Measurements from ENCODE around the gene ZNF345.

Gene ZNF345

DNA sequence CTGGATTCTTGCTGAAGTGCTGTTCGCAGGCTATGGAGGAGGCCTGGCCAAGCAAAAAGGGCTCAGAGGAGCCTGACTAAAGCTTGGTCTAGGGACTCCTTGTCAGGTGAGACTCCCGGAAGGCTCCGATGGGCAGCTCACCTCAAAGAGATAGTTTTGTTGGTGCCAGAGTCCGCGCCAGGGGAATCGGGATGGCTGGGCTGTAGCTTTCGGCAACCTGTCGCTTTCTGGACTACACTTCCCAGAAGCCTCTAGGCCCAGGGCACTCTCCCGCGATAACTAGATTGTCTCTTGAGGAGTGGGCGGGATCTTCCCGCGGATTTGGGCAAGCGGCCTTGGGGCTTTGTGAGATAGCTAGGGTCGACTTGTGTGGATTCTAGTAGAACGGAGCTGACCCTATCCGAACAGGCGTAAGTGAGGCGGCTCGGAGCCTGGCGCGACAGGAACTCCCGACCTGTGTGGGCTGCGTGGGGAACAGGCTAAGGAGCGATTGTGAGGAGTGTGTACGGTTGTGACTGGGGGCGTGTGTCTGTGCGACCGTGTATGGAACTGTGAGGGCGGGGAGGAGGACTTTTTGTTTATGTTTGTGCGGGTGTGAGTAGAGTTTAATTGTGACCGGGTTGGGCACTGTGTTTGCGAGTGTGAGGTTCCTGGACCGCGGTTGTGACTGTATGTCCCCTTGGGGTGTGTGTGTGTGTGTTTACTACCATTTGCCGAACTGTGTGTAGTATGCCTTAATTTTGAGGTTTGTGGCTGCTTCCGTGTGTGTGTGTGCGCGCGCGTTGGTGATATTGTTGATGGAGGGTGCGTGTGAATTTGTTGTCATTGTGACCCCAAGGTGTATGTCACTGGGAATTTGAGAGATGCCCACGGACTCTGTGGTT is at the start of gene ZNF345:
ZNF345 (plus strand) TSS at position 318 of the 884 bp plus-strand sequence. CDS start 25,955 bp downstream, outside the sequence.
- peak; percentile 93 for DNase-seq
- peaks cover 23% of the 10 kb centered on the region for H3K9me3 Mint-ChIP-seq
- no peak within 1 kb of the TSS for H3K4me3 Mint-ChIP-seq
- H3K36me3 Mint-ChIP-seq, result peaks cover 46% of the 10 kb centered on the region
- no peak within 1 kb of the TSS for H3K27ac Mint-ChIP-seq
- peaks cover 4% of the 10 kb centered on the region for H3K4me1 Mint-ChIP-seq
- CTCF ChIA-PET, result interaction anchor here (0.6 to 1.2 kb wide), 4 partner anchors 13 to 122 kb away, joined by 3 to 4 read pairs (median 4); partner anchors contain the start of genes ZNF568, ZNF790 and ZNF829
- no peaks in the 10 kb centered on the region for H3K27me3 Mint-ChIP-seq

DNA sequence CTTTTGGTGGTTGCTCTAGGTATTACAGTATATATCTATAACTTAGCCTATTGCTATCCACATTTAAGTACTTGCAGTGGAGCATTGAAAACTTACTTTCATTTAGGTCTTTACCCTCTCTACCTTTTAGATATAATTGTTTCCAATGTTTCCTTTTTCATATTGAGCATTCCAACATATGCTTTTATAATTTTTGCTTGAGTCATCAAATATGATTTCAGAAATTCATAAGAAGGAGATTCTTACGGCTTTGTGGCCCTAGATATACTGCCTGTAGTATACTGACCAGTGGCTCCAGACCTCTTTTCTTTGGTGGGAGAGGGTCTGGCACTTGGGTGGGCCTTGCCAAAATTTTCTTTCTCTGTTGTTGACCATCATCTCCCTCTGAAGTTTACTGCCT is 45.3 kb upstream of the ZNF345 start:
- CTCF ChIA-PET, result no interaction called here
- Mint-ChIP-seq H3K27ac (no peak overlapping the region), H3K9me3 (peaks cover 54% of the 10 kb centered on the region), H3K4me3 (no peak overlapping the region), H3K27me3 (no peaks in the 10 kb centered on the region), H3K36me3 (peaks cover 30% of the 10 kb centered on the region), H3K4me1 (no peaks in the 10 kb centered on the region)
- DNase-seq, result no peak

GRCh38 chr19:36807029-36807428 is 43.6 kb upstream of the ZNF345 start:
- H3K27ac Mint-ChIP-seq, result no peak overlapping the region
- no peaks in the 10 kb centered on the region for H3K27me3 Mint-ChIP-seq
- DNase-seq, result no peak
- H3K4me3 Mint-ChIP-seq, result no peak overlapping the region
- no peaks in the 10 kb centered on the region for H3K4me1 Mint-ChIP-seq
- peaks cover 61% of the 10 kb centered on the region for H3K9me3 Mint-ChIP-seq
- CTCF ChIA-PET, result no interaction called here
- H3K36me3 Mint-ChIP-seq, result peaks cover 37% of the 10 kb centered on the region

- Mint-ChIP-seq H3K27ac (no peak overlapping the region), H3K27me3 (no peaks in the 10 kb centered on the region), H3K36me3 (peaks cover 61% of the 10 kb centered on the region), H3K9me3 (peaks cover 65% of the 10 kb centered on the region), H3K4me3 (no peak overlapping the region), H3K4me1 (no peaks in the 10 kb centered on the region)
- no peak for DNase-seq
- CTCF ChIA-PET, result no interaction called here
Measured at GRCh38 chr19:36819130-36819630, 31.5 kb upstream of the ZNF345 start.

DNA sequence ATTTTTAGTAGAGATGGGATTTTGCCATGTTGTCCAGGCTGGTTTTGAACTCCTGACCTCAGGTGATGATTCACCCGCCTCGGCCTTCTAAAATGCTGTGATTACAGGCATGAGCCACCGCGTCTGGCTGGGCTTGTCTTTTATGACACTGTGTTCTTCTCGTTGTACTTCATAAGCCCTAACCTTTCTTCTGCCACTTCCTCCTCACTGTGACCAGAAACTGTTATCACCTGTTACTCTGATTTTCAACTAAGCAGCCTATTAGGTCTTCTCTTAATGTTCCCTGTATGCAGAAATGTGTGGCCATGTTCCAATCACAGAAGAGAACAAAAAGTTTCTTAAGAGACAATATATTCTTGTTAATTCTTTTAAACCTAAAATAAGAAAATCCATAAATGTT is 28.9 kb upstream of the ZNF345 start:
- no peak overlapping the region for H3K4me3 Mint-ChIP-seq
- peaks cover 70% of the 10 kb centered on the region for H3K9me3 Mint-ChIP-seq
- peaks cover 76% of the 10 kb centered on the region for H3K36me3 Mint-ChIP-seq
- H3K27ac Mint-ChIP-seq, result no peak overlapping the region
- no peak for DNase-seq
- no peaks in the 10 kb centered on the region for H3K4me1 Mint-ChIP-seq
- CTCF ChIA-PET, result no interaction called here
- no peaks in the 10 kb centered on the region for H3K27me3 Mint-ChIP-seq

DNA sequence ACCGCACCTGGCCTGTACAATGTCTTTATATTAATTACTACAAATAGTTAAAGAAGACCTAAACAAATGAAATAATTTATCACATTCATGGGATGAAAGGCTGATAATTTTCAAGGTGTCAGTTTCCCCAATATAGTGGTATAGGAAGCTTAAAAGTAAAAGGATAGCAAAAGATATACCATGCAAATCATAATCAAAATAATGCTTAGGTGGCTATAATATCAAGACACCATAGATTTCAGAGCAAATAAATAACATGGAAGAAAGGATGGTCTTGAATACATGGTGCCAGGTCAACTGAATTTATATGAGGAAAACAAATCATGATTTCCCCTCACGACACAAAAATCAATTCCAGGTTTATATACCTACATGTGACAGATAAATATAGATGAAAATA is 17.2 kb upstream of the ZNF345 start:
- CTCF ChIA-PET, result no interaction called here
- no peak overlapping the region for H3K27ac Mint-ChIP-seq
- H3K4me3 Mint-ChIP-seq, result no peak overlapping the region
- no peaks in the 10 kb centered on the region for H3K27me3 Mint-ChIP-seq
- peaks cover 63% of the 10 kb centered on the region for H3K36me3 Mint-ChIP-seq
- peaks cover 66% of the 10 kb centered on the region for H3K9me3 Mint-ChIP-seq
- no peak for DNase-seq
- H3K4me1 Mint-ChIP-seq, result no peaks in the 10 kb centered on the region

DNA sequence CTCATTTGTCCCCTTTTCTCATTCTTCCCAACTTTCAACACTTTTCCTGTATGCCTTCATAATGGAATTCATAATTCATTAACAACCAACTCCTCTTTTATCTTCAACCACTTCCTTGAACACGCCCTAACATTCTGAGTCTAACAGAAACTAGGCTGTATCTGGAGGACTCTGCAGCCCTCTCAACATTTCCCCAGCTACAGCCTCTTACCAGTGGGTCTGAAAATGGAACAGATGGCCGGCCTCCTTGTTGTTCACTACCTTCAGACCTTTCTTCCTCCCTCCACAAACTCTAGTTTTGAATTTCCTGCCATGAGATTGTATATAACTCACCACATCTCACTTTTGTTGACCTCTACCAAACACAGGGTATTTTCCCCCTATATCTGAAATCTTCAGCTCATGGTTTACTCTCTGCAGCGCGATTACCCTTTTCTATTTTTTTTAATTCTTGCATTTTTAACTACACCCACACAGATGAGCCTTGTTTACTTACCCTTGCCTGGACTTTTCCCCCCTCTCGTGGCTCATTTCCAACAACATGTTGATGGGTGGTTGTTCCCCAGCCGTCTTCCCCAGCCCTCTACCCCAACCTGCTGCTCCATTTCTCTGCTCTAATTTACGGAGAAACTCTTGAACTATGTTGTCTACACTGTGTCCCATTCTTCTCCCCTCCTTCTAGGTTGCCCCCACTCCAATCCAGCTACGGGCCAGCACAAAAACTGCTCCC is 13.3 kb upstream of the ZNF345 start:
- no peak for DNase-seq
- peaks cover 51% of the 10 kb centered on the region for H3K9me3 Mint-ChIP-seq
- no peaks in the 10 kb centered on the region for H3K27me3 Mint-ChIP-seq
- H3K27ac Mint-ChIP-seq, result no peak overlapping the region
- CTCF ChIA-PET, result interaction anchor here (0.6 to 1.0 kb wide), 3 partner anchors 12 to 137 kb away, joined by 3 to 4 read pairs (median 3); partner anchors contain the start of gene ZNF345
- no peak overlapping the region for H3K4me3 Mint-ChIP-seq
- peaks cover 53% of the 10 kb centered on the region for H3K36me3 Mint-ChIP-seq
- H3K4me1 Mint-ChIP-seq, result no peaks in the 10 kb centered on the region

- peak; percentile 90 for DNase-seq
- H3K4me3 Mint-ChIP-seq, result no peak within 1 kb of the TSS
- no peaks in the 10 kb centered on the region for H3K27me3 Mint-ChIP-seq
- peaks cover 49% of the 10 kb centered on the region for H3K9me3 Mint-ChIP-seq
- H3K27ac Mint-ChIP-seq, result no peak within 1 kb of the TSS
- CTCF ChIA-PET, result interaction anchor here (0.6 to 1.0 kb wide), 4 partner anchors 11 to 137 kb away, joined by 3 to 4 read pairs (median 3); partner anchors contain the start of gene ZNF345
- H3K4me1 Mint-ChIP-seq, result no peaks in the 10 kb centered on the region
- peaks cover 56% of the 10 kb centered on the region for H3K36me3 Mint-ChIP-seq
Measured at GRCh38 chr19:36837906-36838783, 12.5 kb upstream of the ZNF345 start, which contains the start of gene ZNF790. ZNF790 (minus strand) TSS chr19:36838387; CDS start chr19:36825619, 12,768 bp downstream.

DNA sequence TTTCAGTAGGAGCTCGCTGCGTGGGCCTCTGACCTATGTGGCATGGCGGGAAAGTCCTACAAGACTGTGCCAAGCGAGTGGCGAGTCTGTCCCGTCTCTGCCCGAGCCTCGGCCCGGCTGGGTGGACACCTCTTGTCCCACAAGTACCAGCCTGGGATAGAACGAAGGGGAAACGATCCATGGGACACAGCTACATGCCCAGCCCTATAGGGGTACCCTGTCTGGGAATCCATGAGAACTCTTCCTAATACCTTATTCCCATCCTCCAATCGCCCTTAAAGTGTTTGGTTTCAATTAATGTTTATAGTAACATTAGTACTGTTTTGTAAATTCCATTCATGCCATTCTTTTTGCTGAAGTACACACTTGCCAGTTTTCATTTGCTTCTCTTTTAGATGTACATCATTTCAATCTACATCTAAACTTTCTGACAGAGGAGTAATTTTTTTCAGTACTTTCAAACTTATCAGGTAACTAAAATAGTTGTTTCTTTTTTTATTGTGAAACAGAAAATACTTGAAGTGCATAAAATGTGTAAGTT is 11.8 kb upstream of the ZNF345 start:
- Mint-ChIP-seq H3K9me3 (peaks cover 47% of the 10 kb centered on the region), H3K4me1 (no peaks in the 10 kb centered on the region), H3K36me3 (peaks cover 56% of the 10 kb centered on the region), H3K4me3 (no peak overlapping the region), H3K27ac (no peak overlapping the region), H3K27me3 (no peaks in the 10 kb centered on the region)
- CTCF ChIA-PET, result interaction anchor here (0.8 kb wide), 1 partner anchor 11 kb away, joined by 3 read pairs; no protein-coding TSS in a partner anchor
- DNase-seq, result no peak

DNA sequence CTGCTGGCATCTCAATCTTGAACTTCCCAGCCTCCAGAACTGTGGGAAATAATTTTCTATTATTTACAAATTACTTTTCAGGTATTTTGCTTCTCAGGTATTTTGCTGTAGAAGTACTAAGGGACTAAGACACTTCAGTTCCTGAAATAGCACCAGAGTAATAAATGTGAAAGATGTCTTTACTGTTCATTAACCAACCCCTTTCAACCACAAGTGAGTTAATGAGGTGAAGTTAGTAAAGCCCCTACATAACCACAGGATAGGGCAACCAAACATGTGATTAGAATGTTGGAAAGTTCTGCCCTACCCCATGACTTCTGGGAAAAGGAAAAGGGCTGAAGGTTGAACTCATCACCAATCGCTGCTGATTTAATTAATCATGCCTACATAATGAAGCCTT is 2.7 kb upstream of the ZNF345 start:
- DNase-seq, result no peak
- CTCF ChIA-PET, result no interaction called here
- Mint-ChIP-seq H3K27ac (no peak overlapping the region), H3K27me3 (no peaks in the 10 kb centered on the region), H3K4me1 (peaks cover 4% of the 10 kb centered on the region), H3K36me3 (peaks cover 47% of the 10 kb centered on the region), H3K4me3 (no peak overlapping the region), H3K9me3 (peaks cover 24% of the 10 kb centered on the region)

DNA sequence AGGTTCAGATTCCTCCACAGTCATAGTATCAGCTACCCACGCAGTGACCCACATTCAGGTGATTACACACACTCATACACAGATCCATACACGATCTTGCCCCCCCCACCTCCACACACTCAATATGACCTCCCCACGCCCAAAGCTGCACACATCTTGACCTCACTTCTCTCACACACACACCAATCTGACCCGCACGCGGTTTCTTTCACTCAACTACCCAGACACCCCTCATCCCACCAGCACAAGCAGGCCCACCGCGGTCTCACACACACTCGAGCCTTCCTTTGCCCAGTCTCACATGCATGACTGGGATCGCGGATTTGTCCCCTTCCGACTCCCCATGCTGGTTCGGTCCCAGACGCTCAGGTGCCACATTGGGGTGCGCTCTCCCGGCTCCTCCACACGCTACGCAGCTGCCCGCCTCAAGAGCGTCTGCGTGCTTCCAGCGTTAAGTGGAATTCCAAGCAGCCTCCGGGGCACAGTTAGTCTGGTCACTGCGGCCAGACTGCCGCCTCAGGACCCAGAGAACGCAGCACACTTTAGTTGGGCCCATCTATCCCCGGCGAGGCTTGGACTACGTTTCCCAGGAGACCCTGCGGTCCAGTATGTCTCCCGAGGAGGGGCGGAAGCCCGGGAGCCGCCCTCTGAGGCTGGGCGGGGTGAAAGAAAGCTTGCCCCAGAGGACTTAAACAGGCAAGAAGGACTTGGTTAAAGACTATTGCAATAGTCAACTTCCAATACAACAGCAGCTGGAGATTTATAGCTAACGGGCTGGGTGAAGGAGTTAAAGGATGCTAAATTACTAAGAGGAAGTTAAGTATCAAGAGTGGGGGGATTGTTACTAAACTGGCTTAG is 746 bp upstream of the ZNF345 start:
- Mint-ChIP-seq H3K9me3 (peaks cover 25% of the 10 kb centered on the region), H3K4me3 (no peak overlapping the region), H3K27me3 (no peaks in the 10 kb centered on the region), H3K27ac (no peak overlapping the region), H3K4me1 (peaks cover 4% of the 10 kb centered on the region), H3K36me3 (peaks cover 48% of the 10 kb centered on the region)
- peak; percentile 94 for DNase-seq
- CTCF ChIA-PET, result interaction anchor here (0.7 to 1.5 kb wide), 6 partner anchors 11 to 245 kb away, joined by 3 to 4 read pairs (median 3); partner anchors contain the start of genes ZNF382, ZNF568, ZNF790 and ZNF829

DNA sequence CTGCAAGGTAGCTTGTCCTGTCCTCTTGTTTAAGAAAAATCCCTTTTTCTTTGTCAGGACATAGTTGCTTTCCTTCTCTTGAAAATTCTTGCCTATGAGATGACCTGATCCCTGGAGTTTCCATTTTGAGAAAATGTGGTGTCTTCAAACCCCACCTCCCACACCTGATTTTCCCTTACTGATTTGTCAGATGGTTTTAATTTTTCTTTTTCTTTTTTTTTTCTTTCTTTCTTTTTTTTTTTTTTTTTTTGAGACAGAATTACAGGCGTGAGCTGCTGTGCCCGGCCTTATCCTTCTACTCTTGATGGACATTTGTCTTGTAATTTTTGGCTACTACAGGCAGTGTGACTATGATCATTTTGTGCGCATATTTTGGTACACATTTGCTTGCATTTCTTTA is 1.2 kb downstream of the ZNF345 start:
- Mint-ChIP-seq H3K9me3 (peaks cover 27% of the 10 kb centered on the region), H3K27me3 (no peaks in the 10 kb centered on the region), H3K36me3 (peaks cover 48% of the 10 kb centered on the region), H3K27ac (no peak overlapping the region), H3K4me1 (peaks cover 4% of the 10 kb centered on the region), H3K4me3 (no peak overlapping the region)
- CTCF ChIA-PET, result no interaction called here
- no peak for DNase-seq
